RKO (cell line): ENCODE measurements around the gene SPINT1.
A peak's percentile ranks its signal among the peaks of the same experiment; 100 is the strongest.

Source experiments
- DNase-seq: peaks from one replicate; pipeline ENCODE4 v3.0.0-alpha.2; 2016; ENCODE audit warnings: low spot score

The SPINT1 gene

GRCh38 chr15:40843885-40844695, at the start of gene SPINT1:
Gene SPINT1 (plus strand): TSS chr15:40844048. CDS start chr15:40844555, 507 bp downstream.
- DNase-seq = peak; percentile 75

DNA sequence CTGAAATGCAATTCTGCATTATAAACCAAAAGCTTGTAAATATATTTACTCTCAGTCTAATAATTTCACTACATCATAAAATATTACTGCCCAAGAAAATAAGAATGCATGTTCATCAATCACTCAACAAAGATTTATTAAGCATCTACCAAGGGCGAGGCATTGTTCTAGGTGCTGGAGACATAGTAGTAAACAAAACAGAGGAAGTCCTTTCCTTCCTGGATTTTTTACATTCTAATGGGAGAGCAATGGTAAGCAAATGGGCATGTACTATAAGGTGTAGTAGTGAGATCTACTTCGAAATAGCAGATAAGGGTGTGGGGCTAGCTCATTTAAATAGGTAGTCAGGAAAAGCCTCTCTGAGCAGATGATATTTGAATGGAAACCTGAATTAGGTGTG, 47.8 kb upstream of the SPINT1 start:
- DNase-seq = no peak

- DNase-seq = no peak
These were observed 47.3 kb upstream of the SPINT1 start for GRCh38 chr15:40796512-40796911.

GRCh38 chr15:40799523-40799922, 44.3 kb upstream of the SPINT1 start:
- DNase-seq = no peak

- DNase-seq = no peak
These were observed 40.8 kb upstream of the SPINT1 start for GRCh38 chr15:40803076-40803475.

GRCh38 chr15:40803688-40804087, 40.2 kb upstream of the SPINT1 start:
- DNase-seq = no peak

GRCh38 chr15:40806672-40807027, 37.2 kb upstream of the SPINT1 start:
- no peak for DNase-seq

DNA sequence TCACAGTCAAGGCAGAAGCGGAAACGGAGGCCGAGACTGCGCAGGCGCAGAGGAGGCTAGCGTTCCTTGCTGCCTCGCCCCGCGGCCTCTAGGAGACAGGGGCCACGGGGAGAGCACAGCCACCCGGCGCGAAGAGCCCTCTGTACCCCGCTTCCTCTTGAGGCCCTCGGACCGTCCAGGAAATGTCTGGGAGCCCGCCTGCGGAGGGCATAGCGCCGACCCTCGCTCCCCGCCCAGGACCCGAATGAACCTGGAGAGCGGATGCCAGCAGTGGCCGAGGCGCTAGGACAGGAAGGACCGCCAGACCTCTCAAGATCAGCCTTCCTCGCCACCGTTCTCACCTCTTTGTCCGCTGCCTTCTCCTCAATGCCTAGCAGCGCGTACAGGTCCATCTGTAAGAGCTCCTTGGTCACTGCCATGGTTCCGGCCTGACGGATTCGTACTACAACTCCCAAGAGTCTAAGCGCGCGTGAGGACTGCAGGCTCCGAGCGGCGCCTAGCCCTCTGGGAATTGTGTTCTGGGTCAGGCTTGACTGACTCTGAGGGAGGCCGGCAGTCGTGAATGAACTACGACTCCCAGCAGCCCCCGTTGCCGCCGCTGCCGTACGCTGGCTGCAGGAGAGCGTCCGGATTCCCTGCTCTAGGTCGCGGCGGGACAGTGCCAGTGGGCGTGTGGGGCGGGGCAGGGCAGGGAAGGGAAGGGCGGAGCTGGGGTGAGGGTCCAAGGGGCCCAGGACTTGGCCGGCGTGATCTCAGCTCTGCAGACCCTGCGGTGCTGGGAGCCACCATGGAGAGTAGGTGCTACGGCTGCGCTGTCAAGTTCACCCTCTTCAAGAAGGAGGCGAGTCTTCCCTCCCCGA, 36.6 kb upstream of the SPINT1 start, which contains the start of the genes DNAJC17 and ZFYVE19:
Gene DNAJC17 (minus strand): TSS at position 446 of the 860 bp plus-strand sequence. CDS start 27 bp downstream, at position 419.
Gene ZFYVE19 (plus strand): TSS at position 62 of the 860 bp plus-strand sequence. CDS start 501 bp downstream, at position 563.
- DNase-seq = peak; percentile 98

GRCh38 chr15:40807888-40808461, 35.9 kb upstream of the SPINT1 start:
- peak; percentile 72 for DNase-seq

- no peak for DNase-seq
These were observed 34.9 kb upstream of the SPINT1 start for GRCh38 chr15:40808861-40809450.

DNA sequence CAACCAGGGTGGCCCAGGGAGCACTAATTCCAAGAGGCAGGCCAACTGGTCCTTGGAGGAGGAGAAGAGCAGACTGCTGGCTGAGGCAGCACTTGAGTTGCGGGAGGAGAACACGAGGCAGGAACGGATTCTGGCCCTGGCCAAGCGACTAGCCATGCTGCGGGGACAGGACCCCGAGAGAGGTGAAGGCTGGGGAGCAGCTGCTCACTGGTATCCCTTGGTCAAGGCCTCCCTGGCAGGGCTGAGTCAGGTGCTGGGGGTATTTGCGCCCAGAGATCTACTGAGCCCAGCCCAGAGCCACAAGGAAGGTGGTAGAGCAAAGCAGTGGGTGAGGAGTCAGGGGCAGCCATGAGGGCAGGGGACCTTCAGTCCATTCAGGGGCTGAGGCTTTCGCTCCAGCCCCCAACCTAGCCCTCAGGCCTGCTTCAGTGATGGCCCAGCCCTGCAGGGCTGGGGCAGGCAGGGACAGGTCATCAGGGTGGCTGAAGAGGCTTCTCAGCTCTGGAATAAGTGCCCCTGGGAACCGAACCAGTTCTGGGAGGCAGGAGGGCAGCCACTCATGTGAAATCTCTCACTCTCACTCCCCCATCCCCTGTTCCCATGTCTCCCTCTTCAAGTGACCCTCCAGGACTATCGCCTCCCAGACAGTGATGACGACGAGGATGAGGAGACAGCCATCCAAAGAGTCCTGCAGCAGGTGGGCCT, 31.0 kb upstream of the SPINT1 start:
- DNase-seq = no peak

DNA sequence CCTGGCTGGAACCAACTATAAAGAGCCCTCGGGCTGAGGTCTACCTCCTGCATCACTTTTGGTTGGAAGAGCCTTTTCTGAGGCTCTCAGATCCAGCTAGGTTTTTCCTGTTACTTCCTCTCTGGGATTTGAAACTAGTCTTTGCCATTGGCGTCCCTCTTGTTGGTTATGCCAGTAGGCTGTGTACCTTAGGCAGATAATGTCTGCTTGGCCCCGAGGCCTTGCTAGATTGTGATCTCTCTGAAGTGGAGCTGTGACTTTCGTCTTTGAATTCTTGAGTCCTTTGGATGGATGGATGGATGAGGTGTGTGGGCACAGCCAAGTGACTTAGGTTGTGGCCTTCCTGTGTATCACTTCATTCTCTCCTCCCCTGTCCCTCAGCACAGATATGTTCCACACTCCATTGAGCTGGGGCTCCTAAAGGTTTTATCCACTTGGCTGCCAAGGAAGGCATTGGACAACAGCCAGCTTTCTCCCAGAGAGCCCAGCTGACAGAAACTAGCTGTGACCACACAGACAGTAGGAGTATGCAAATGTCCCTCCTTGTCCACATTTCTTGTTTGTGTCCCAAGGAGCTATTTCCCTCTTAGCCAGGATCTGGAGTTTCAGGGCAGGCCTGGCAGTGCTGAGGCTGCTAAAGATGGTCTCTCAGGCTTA, 28.7 kb upstream of the SPINT1 start:
- no peak for DNase-seq

DNA sequence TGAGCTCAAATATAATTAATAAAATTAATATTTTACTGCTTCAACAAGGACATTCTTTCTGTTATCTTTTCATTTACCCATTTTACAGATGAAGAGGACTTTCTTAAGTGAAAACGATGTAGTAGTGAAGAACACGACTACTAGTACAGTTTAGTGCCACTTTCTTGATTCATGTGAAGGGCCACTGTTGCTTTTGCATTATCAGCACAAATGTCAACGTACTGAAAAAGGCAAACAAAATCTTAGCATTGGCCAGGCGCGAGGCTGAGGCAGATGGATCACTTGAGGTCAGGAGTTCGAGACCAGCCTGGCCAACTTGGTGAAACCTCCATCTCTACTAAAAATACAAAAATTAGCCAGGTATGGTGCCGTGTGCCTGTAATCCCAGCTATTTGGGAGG, 24.8 kb upstream of the SPINT1 start:
- DNase-seq = no peak

DNA sequence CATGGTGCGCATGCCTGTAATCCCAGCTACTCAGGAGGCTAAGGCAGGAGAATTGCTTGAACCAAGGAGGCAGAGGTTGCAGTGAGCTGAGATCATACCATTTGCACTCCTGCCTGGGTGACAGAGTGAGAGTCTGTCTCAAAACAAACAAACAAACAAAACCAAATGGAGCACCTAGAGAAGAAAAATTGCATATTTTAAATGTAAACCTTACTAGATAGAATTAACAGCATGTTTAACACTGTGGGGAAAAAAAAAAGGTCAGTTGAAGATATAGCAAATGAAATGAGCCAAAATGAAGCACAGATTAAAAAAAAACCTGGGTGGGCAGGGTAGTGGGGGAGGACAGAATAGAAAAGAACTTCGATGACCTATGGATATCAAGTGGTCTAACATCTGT, 22.7 kb upstream of the SPINT1 start:
- no peak for DNase-seq

DNA sequence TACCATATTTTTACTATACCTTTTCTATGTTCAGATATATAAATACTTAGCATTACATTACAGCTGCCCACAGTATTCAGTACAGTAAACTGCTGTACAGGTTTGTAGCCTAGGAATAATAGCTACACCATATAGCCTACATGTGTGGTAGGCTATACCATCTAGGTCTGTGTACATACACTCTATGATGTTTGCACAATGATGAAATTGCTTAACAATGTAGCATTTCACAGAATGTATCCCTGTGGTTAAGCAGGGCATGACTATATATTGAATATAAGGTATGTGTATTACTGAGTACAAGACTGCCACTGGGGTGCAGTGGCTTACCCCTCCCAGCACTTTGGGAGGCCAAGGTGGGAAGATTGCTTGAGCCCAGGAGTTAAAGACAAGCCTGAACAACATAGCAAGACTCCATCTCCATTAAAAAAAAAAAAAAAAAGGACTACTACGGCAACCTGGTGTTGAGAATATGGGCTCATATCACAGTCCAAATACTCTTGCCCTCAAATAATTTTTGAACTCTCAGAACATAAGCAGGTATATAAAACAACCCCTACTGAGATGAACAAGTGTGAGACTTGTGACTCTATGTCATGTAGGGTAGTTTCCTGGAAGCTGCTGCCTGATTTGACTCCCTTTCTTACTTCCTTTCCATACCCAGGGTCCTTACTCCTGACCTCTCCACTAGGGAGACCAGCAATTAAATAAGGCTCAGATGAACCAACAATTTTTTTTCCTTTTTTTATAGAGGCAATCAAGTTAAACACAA, 20.1 kb upstream of the SPINT1 start:
- DNase-seq = peak; percentile 20

DNA sequence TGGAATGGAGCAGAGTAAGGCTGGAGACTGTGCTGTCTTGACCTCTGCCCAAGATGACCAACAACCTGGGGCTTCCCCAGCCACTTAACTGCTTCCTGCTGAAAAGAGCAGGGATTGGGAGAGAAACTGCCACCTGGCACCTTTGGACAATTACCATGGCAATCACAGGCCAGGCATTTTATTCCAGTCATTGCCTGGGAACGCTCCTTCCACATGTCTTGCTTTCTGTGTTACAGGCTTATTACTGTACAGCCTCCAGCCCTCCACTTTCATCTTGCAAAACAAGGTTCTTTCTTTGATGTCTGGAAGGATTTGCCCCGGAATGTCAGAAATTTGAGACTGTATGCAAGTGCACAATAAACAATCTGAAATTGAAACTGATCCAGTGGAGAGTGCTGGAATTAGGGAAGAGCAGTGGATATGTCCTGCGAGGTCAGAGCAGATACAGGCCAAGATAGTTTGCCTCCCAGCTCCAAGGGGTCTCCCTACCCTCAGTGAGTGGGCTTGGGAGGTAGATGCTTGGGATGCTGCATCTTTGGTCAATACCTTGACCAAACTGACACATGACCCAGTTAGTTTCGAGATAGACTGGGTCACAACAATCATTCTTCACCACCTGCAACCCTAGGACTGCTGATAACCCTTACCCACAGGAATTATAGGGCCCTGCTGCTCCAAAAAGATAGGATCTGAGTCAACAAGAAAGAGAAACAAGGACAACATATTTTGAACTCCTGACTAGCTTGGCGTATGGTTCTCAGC, 18.0 kb upstream of the SPINT1 start:
- DNase-seq = no peak

- DNase-seq = no peak
These were observed 17.3 kb upstream of the SPINT1 start for GRCh38 chr15:40826423-40827075.

DNA sequence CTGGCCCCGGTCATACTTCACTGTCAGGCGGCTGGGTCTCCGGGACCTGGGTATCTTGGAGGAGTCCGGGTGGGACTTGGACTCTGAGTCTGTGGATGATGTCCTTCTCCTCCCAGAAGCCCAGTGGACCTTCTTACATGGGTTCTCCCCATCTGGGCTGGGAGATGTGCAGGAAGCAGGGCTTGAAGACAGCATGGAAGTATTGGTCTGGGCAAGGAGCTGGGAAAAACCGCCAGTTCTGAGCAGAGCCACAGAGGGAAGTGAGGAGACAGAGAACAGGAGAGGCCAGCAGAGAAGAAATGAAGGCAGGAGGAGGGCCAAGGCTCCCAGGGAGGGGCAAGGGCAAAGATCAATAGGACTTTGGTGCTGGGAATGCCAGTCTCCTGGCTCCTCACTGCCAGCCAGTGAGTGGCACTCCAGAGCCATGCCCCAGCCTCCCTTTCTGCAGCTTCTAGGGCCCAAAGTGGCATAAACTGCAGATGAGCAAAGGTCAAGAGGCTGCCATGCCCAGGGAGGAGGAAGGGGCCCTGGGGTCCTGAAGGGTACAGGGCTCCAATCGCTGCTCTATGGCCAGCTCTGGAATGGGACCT, 15.3 kb upstream of the SPINT1 start, which contains the start of gene PPP1R14D:
Gene PPP1R14D (minus strand): TSS at position 262 of the 590 bp plus-strand sequence. CDS start 67 bp downstream, at position 195.
- DNase-seq = no peak
